ENCODE results near the gene STAT5A.

GRCh38 chr17:42309986-42310786 lies 21.9 kb downstream of the STAT5A start:
- TF ChIP-seq ELF4 (CRISPR knock-in tag; IDR thresholded peaks at IDR 0.05) (no peak), PCBP1 (IDR thresholded peaks at IDR 0.05; ENCODE audit: low read depth, low read length, poor library complexity, severe bottlenecking) (no peak), YY1 (IDR thresholded peaks at IDR 0.05; ENCODE audit: borderline replicate concordance in 1 of 3, control insufficient read depth in 1 of 3, extremely low read depth in 1 of 3, insufficient read depth in 3 of 3, insufficient read length in 1 of 3, insufficient replicate concordance in 2 of 3, low read depth in 1 of 3, low read length in 2 of 3) (peak in 1 of 3 experiments; percentile 5), SETDB1 (IDR thresholded peaks at IDR 0.05; ENCODE audit: low read length) (no peak), MTA1 (IDR thresholded peaks at IDR 0.05; ENCODE audit: borderline replicate concordance) (no peak), CTCF (IDR thresholded peaks at IDR 0.05 in 2 of 3, conservative IDR thresholded peaks at IDR 0.05 in 1 of 3; ENCODE audit: insufficient read depth in 2 of 3, low read depth in 1 of 3, low read length in 3 of 3) (peak; percentile 69 to 79 (median 77)), ZNF140 (CRISPR knock-in tag; IDR thresholded peaks at IDR 0.05) (no peak), U2AF1 (optimal IDR thresholded peaks at IDR 0.05; ENCODE audit: low read depth, low read length) (no peak), ZFPM2 (CRISPR knock-in tag; IDR thresholded peaks at IDR 0.05) (no peak), EZH2 (IDR thresholded peaks at IDR 0.05; ENCODE audit: borderline replicate concordance, low read depth, low read length) (no peak), NRF1 (conservative IDR thresholded peaks at IDR 0.05 in 1 of 2, IDR thresholded peaks at IDR 0.05 in 1 of 2) (no peak)

Measured in K562 (cell line).